H1 (cell line): ENCODE data around the gene NETO2.

Experiments used
- ATF3 ChIP-seq: IDR thresholded peaks from 2 replicates; pipeline ENCODE4 v1.6.1; 2011; ENCODE audit warnings: low read depth, mild to moderate bottlenecking, low read length; ENCODE audit not compliant: insufficient read depth
- BRCA1 ChIP-seq: IDR thresholded peaks from 2 replicates; pipeline ENCODE4 v1.6.1; 2012; ENCODE audit warnings: low read depth, low read length, improper control_type of control experiment
- CHD1 ChIP-seq: IDR thresholded peaks from 2 replicates; pipeline ENCODE4 v1.6.1; 2012; ENCODE audit warnings: low read depth, low read length, improper control_type of control experiment
- CHD2 ChIP-seq: IDR thresholded peaks from 2 replicates; pipeline ENCODE4 v1.6.1; 2012; ENCODE audit warnings: low read length, improper control_type of control experiment
- CTCF ChIP-seq, 3 experiments: IDR thresholded peaks; 1 replicate in 2 of 3; 2 replicates in 1 of 3; pipeline versions ENCODE4 v1.5.1 to v1.6.1; 2011; ENCODE audit warnings: low read length in 3 of 3, mild to moderate bottlenecking in 3 of 3, inconsistent platforms in 2 of 3, low read depth in 1 of 3, moderate library complexity in 1 of 3; ENCODE audit not compliant: insufficient read depth in 1 of 3; ENCODE audit errors: control extremely low read depth in 1 of 3
- EP300 ChIP-seq, 2 experiments: IDR thresholded peaks; 1 replicate in 1 of 2; 2 replicates in 1 of 2; pipeline ENCODE4 v1.6.1; 2011 to 2012; ENCODE audit warnings: low read depth in 2 of 2, low read length in 2 of 2, mild to moderate bottlenecking in 2 of 2, borderline replicate concordance in 1 of 2, inconsistent platforms in 1 of 2, moderate library complexity in 1 of 2
- EZH2 ChIP-seq: fragments of 200-600 bp; sonication (generic); IDR thresholded peaks from 2 replicates; pipeline ENCODE4 v1.7.1; 2012; ENCODE audit warnings: low read depth, mild to moderate bottlenecking, moderate library complexity, low read length, inconsistent platforms; ENCODE audit not compliant: severe bottlenecking
- JUND ChIP-seq: IDR thresholded peaks from 2 replicates; pipeline ENCODE4 v1.6.1; 2011; ENCODE audit warnings: mild to moderate bottlenecking, improper control_type of control experiment, low read length
- KDM1A ChIP-seq: fragments of 200-600, 300-600 bp; sonication (generic); IDR thresholded peaks from 2 replicates; pipeline ENCODE4 v1.7.1; 2016; ENCODE audit warnings: mild to moderate bottlenecking, low read length, borderline replicate concordance
- POLR2A ChIP-seq, 2 experiments: IDR thresholded peaks; 1 replicate in 1 of 2; 2 replicates in 1 of 2; pipeline ENCODE4 v1.6.1; 2011; ENCODE audit warnings: low read depth in 2 of 2, low read length in 2 of 2, mild to moderate bottlenecking in 2 of 2; ENCODE audit errors: control extremely low read depth in 1 of 2
- SIN3A ChIP-seq, 2 experiments: IDR thresholded peaks in 1 of 2; conservative IDR thresholded peaks in 1 of 2; 2 replicates each; pipeline ENCODE4 v1.6.1; 2011 to 2012; ENCODE audit warnings: low read length in 2 of 2, improper control_type of control experiment in 1 of 2, low read depth in 1 of 2, mild to moderate bottlenecking in 1 of 2
- TBP ChIP-seq: IDR thresholded peaks from 2 replicates; pipeline ENCODE4 v1.6.1; 2011; ENCODE audit warnings: low read depth, low read length, improper control_type of control experiment
- TCF12 ChIP-seq: IDR thresholded peaks from 2 replicates; pipeline ENCODE4 v1.6.1; 2011; ENCODE audit warnings: low read depth, mild to moderate bottlenecking, low read length
- ZNF274 ChIP-seq: IDR thresholded peaks from 2 replicates; pipeline ENCODE4 v1.7.0; 2012; ENCODE audit warnings: low read length, borderline replicate concordance; ENCODE audit errors: extremely low read depth

GRCh38 chr16:47061204-47061603 is 82.5 kb downstream of the NETO2 start:
- TF ChIP-seq CHD1 (no peak), EP300 (IDR thresholded peaks at IDR 0.05; ENCODE audit: borderline replicate concordance in 1 of 2, low read depth in 2 of 2, low read length in 2 of 2) (no peak), ZNF274 (no peak), TCF12 (no peak), CTCF (IDR thresholded peaks at IDR 0.05; ENCODE audit: control extremely low read depth in 1 of 3, insufficient read depth in 1 of 3, low read depth in 1 of 3, low read length in 3 of 3) (no peak), EZH2 (no peak), POLR2A (IDR thresholded peaks at IDR 0.05; ENCODE audit: control extremely low read depth in 1 of 2, low read depth in 2 of 2, low read length in 2 of 2) (no peak), TBP (no peak), JUND (no peak), ATF3 (no peak), SIN3A (conservative IDR thresholded peaks at IDR 0.05 in 1 of 2, IDR thresholded peaks at IDR 0.05 in 1 of 2; ENCODE audit: low read depth in 1 of 2, low read length in 2 of 2) (no peak), CHD2 (no peak), BRCA1 (no peak), KDM1A (no peak)
